GM12878 (cell line): ENCODE data around the gene STK32B. TPM values are rescaled to one million over a fixed set of nuclear protein-coding genes. Genes with fewer than 3 reads are reported as not detected.

ENCODE experiments used
- ATAC-seq: fragments of 200-7000 bp; cut with Tn5 transposase; 3 replicates; pipeline ENCODE4 v1.9.1; 2020; ENCODE audit warnings: mild to moderate bottlenecking, moderate library complexity
- BruUV-seq: library from RNA; stranded (reverse); fragments of 400-500 nt; replicated peaks from 2 replicates; lab custom pipeline; 2021; lab: Mats Ljungman, UMichigan
- CTCF ChIA-PET: fragments of 300-600 bp; sonication (Branson Sonifier 250); formaldehyde crosslinking; extraction: SDS; loops from one replicate; lab custom pipeline; 2021; ENCODE audit warnings: inconsistent platforms; lab: Yijun Ruan, JAX
- POLR2A ChIA-PET: fragments of 350-600 bp; formaldehyde crosslinking; extraction: SDS; loops from one replicate; lab custom pipeline; 2021; ENCODE audit warnings: inconsistent platforms; lab: Charles Lee
- RAD21 ChIA-PET: fragments of 300-600 bp; sonication (Branson Sonifier 250); formaldehyde crosslinking; loops from one replicate; lab custom pipeline; 2023; ENCODE audit warnings: antibody characterized with exemption; ENCODE audit not compliant: unreplicated experiment; lab: Charles Lee
- SMC1A ChIA-PET: fragments of 300-600 bp; sonication (Branson Sonifier 250); formaldehyde crosslinking; loops from one replicate; lab custom pipeline; 2023; ENCODE audit not compliant: unreplicated experiment, uncharacterized antibody; lab: Charles Lee
- DNase-seq: peaks from one replicate; pipeline ENCODE4 v3.0.0-alpha.2; 2011; ENCODE audit warnings: low read depth, low spot score
- FAIRE-seq: peaks from 3 replicates; lab custom pipeline; 2011; peaks lifted over from hg19 to GRCh38; lab: Jason Lieb, UNC
- H2AFZ ChIP-seq: 2 replicates; pipeline ENCODE4 v1.6.0; 2011; ENCODE audit warnings: low read depth, low read length, control low read depth; ENCODE audit not compliant: control insufficient read depth
- H3K27ac ChIP-seq: 2 replicates; pipeline ENCODE4 v1.5.1; 2011; ENCODE audit warnings: control low read depth; ENCODE audit not compliant: control insufficient read depth, insufficient read depth
- H3K27me3 ChIP-seq, 2 experiments: replicated peaks in 1 of 2; 2 replicates each; pipeline versions ENCODE4 v1.6.0 to v1.6.1; 2011; ENCODE audit warnings: low read length in 1 of 2; ENCODE audit not compliant: control insufficient read depth in 2 of 2, insufficient read depth in 2 of 2
- H3K36me3 ChIP-seq, 2 experiments: 2 replicates each; pipeline ENCODE4 v1.5.1; 2011; ENCODE audit warnings: low read length in 1 of 2; ENCODE audit not compliant: control insufficient read depth in 2 of 2, insufficient read depth in 2 of 2
- H3K4me1 ChIP-seq: 2 replicates; pipeline ENCODE4 v1.6.1; 2011; ENCODE audit warnings: mild to moderate bottlenecking, low read length, moderate library complexity, mixed read lengths; ENCODE audit not compliant: control insufficient read depth, insufficient read depth
- H3K4me2 ChIP-seq: 2 replicates; pipeline ENCODE4 v1.6.0; 2011; ENCODE audit warnings: control low read depth; ENCODE audit not compliant: control insufficient read depth, insufficient read depth
- H3K4me3 ChIP-seq: fragments of 200-600 bp; sonication (generic); 2 replicates; pipeline ENCODE4 v1.5.1; 2016
- H3K79me2 ChIP-seq: 2 replicates; pipeline ENCODE4 v1.6.0; 2011; ENCODE audit warnings: low read length; ENCODE audit not compliant: control insufficient read depth, insufficient read depth
- H3K9ac ChIP-seq: 2 replicates; pipeline ENCODE4 v1.8.0; 2011; ENCODE audit warnings: low read length, control low read depth, mixed read lengths; ENCODE audit not compliant: control insufficient read depth, insufficient read depth
- H3K9me3 ChIP-seq: replicated peaks from 3 replicates; pipeline ENCODE4 v1.5.1; 2011; ENCODE audit warnings: mild to moderate bottlenecking, low read length; ENCODE audit not compliant: control insufficient read depth, insufficient read depth
- H4K20me1 ChIP-seq: 2 replicates; pipeline ENCODE4 v1.6.0; 2011; ENCODE audit not compliant: control insufficient read depth, insufficient read depth
- BHLHE40 ChIP-seq, 2 experiments: fragments of 450-650 bp in 1 of 2; IDR thresholded peaks; 2 replicates each; pipeline ENCODE4 v1.6.1; 2011 to 2017; ENCODE audit warnings: low read depth in 2 of 2, borderline replicate concordance in 1 of 2, improper control_type of control experiment in 1 of 2, low read length in 1 of 2, mild to moderate bottlenecking in 1 of 2
- GABPA ChIP-seq: IDR thresholded peaks from 2 replicates; pipeline ENCODE4 v1.6.1; 2014; ENCODE audit warnings: antibody characterized with exemption, low read depth, mild to moderate bottlenecking, inconsistent platforms
- RB1 ChIP-seq: fragments of 450-650 bp; formaldehyde crosslinking; IDR thresholded peaks from 2 replicates; pipeline ENCODE4 v1.6.1; 2017; ENCODE audit warnings: mild to moderate bottlenecking, borderline replicate concordance
- SREBF1 ChIP-seq: IDR thresholded peaks from 2 replicates; pipeline ENCODE4 v1.6.1; 2012; ENCODE audit warnings: mild to moderate bottlenecking, low read length
- WGBS: methylation state at CpG from one replicate; pipeline ENCODE4 v1.1.6; 2016; ENCODE audit warnings: low lambda C conversion rate; ENCODE audit not compliant: insufficient replicate concordance, insufficient coverage; ENCODE audit errors: missing lambda C conversion rate; 5-methylcytosine and 5-hydroxymethylcytosine counted together
- in situ Hi-C: fragments of 300-500 bp; cut with MboI; formaldehyde crosslinking; loops from 9 replicates; pipeline ENCODE4 v1.14.3; 2018; ENCODE audit warnings: mixed read lengths
- intact Hi-C: fragments of 100-400 bp; cut with micrococcal nuclease; formaldehyde crosslinking; loops from one replicate; pipeline ENCODE4 v1.14.2; 2022; ENCODE audit not compliant: unreplicated experiment
- polyA plus RNA-seq, 11 experiments: library from polyadenylated mRNA; depleted of rRNA in 4 of 11; unstranded in 6 of 11; stranded (reverse) in 5 of 11; fragments of >200 nt; fragmentation: Nextera tagmentation in 4 of 11; fragmentation: Illumina TruSeq in 1 of 11; extraction: Ambion mirVana in 4 of 11; extraction: Trizol in 1 of 11; gene quantifications; 1 replicate in 1 of 11; 2 replicates in 10 of 11; pipeline versions ENCODE4 v1.2.1 to v1.2.3, GENCODE V29; 2011 to 2016; ENCODE audit warnings: inconsistent platforms in 2 of 11, missing spikeins in 2 of 11, low read depth in 1 of 11
- total RNA-seq, 4 experiments: library from RNA; depleted of rRNA in 3 of 4; stranded (reverse); fragments of >200 nt in 3 of 4; fragmentation: Illumina TruSeq in 1 of 4; extraction: Trizol in 1 of 4; gene quantifications; 2 replicates each; pipeline versions ENCODE4 v1.2.1 to v1.2.3, GENCODE V29; 2013 to 2021
- TF ChIP-seq, protein P1 (sequence below): fragments of 450-650 bp; IDR thresholded peaks from 2 replicates; pipeline ENCODE4 v1.6.1; 2017; ENCODE audit warnings: mild to moderate bottlenecking, moderate library complexity

Gene STK32B
- total and polyA plus RNA-seq, 10 of the 15 experiments (the other 5 are each of a cell fraction or from before 2014, with no cell fraction given): 0.04 to 0.12 (median 0.08) TPM; not detected in 7

DNA sequence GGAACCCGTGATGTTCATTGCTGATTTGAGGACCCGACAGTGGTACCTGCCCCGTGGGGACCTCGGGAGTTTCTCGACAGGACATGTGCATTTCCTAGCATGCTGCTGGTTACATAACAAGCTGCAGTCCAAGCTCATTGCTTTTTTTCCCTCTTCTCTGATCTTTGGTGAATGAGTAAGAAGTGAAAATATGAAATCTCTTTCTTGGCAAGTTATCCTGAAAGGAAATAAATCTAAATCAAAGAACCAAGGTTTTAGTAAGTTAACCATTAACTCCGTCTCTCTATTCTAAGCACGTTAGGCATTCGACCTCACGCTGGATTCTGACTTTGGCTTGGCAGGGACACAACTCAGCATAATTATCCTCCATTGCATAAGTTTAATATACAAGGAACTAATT, 86.6 kb downstream of the STK32B start:
- no peak overlapping the region for H3K4me3 ChIP-seq
- RAD21 ChIA-PET: no interaction called here
- POLR2A ChIA-PET: no interaction called here
- no peaks in the 10 kb centered on the region for H3K4me1 ChIP-seq
- H3K9me3 ChIP-seq: no peaks in the 10 kb centered on the region
- no peak for ATAC-seq
- no peaks in the 10 kb centered on the region for H3K27me3 ChIP-seq
- no peak for TF ChIP-seq GABPA
- TF ChIP-seq, protein P1, sequence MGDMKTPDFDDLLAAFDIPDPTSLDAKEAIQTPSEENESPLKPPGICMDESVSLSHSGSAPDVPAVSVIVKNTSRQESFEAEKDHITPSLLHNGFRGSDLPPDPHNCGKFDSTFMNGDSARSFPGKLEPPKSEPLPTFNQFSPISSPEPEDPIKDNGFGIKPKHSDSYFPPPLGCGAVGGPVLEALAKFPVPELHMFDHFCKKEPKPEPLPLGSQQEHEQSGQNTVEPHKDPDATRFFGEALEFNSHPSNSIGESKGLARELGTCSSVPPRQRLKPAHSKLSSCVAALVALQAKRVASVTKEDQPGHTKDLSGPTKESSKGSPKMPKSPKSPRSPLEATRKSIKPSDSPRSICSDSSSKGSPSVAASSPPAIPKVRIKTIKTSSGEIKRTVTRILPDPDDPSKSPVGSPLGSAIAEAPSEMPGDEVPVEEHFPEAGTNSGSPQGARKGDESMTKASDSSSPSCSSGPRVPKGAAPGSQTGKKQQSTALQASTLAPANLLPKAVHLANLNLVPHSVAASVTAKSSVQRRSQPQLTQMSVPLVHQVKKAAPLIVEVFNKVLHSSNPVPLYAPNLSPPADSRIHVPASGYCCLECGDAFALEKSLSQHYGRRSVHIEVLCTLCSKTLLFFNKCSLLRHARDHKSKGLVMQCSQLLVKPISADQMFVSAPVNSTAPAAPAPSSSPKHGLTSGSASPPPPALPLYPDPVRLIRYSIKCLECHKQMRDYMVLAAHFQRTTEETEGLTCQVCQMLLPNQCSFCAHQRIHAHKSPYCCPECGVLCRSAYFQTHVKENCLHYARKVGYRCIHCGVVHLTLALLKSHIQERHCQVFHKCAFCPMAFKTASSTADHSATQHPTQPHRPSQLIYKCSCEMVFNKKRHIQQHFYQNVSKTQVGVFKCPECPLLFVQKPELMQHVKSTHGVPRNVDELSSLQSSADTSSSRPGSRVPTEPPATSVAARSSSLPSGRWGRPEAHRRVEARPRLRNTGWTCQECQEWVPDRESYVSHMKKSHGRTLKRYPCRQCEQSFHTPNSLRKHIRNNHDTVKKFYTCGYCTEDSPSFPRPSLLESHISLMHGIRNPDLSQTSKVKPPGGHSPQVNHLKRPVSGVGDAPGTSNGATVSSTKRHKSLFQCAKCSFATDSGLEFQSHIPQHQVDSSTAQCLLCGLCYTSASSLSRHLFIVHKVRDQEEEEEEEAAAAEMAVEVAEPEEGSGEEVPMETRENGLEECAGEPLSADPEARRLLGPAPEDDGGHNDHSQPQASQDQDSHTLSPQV: no peak
- TF ChIP-seq BHLHE40 (IDR thresholded peaks at IDR 0.05; ENCODE audit: borderline replicate concordance in 1 of 2, low read depth in 2 of 2, low read length in 1 of 2): no peak
- TF ChIP-seq SREBF1: no peak
- no peak for TF ChIP-seq RB1
- no peak overlapping the region for H3K9ac ChIP-seq
- H3K4me2 ChIP-seq: no peak overlapping the region
- BruUV-seq: no TSS peak
- H3K36me3 ChIP-seq: no peaks in the 10 kb centered on the region
- FAIRE-seq: no peak
- no peak for DNase-seq
- no peaks in the 10 kb centered on the region for H4K20me1 ChIP-seq
- intact Hi-C loops: no loop called here
- SMC1A ChIA-PET: no interaction called here
- H3K79me2 ChIP-seq: no peaks in the 10 kb centered on the region
- WGBS: 29% methylated on average over 9 of the region's 9 CpGs
- no peak overlapping the region for H2AFZ ChIP-seq
- CTCF ChIA-PET: no interaction called here
- H3K27ac ChIP-seq: no peak overlapping the region
- in situ Hi-C loops: no loop called here
